ENCODE data around the gene ZFPM1.

Gene ZFPM1

GRCh38 chr16:88531931-88532433 is 78.9 kb downstream of the ZFPM1 start:
- DNase-seq, result no peak

- DNase-seq, result no peak
These were observed 79.6 kb downstream of the ZFPM1 start for GRCh38 chr16:88532434-88533241.

GRCh38 chr16:88533381-88533917 is 80.4 kb downstream of the ZFPM1 start:
- no peak for DNase-seq

DNA sequence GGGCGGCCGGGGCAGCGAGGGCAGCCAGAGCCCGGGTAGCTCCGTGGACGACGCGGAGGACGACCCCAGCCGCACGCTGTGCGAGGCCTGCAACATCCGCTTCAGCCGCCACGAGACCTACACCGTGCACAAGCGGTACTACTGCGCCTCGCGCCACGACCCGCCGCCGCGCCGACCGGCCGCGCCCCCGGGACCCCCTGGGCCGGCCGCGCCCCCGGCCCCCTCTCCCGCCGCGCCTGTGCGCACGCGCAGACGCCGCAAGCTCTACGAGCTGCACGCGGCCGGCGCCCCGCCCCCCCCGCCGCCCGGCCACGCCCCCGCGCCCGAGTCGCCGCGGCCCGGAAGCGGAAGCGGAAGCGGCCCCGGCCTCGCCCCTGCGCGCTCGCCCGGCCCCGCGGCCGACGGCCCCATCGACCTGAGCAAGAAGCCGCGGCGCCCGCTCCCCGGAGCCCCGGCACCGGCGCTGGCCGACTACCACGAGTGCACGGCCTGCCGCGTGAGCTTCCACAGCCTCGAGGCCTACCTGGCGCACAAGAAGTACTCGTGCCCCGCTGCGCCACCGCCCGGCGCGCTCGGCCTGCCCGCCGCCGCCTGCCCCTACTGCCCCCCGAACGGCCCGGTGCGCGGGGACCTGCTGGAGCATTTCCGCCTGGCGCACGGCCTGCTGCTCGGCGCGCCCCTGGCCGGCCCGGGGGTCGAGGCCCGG is 81.0 kb downstream of the ZFPM1 start:
- no peak for DNase-seq

DNA sequence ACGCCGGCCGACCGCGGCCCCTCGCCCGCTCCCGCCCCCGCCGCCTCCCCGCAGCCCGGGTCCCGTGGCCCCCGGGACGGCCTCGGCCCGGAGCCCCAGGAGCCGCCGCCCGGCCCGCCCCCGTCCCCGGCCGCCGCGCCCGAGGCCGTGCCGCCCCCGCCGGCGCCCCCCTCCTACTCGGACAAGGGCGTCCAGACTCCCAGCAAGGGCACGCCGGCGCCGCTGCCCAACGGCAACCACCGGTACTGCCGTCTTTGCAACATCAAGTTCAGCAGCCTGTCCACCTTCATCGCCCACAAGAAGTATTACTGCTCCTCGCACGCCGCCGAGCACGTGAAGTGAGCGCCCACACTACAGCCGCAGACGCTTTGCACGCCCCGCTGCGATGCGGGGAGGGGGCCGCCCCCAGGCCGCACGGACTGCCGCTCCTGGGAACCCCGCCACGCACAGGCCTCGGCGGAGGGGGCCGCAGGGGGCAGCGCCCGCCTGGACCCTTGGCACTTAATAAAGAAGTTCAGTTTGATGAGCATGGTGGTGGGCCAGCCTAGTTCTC is 81.6 kb downstream of the ZFPM1 start:
- DNase-seq, result no peak

DNA sequence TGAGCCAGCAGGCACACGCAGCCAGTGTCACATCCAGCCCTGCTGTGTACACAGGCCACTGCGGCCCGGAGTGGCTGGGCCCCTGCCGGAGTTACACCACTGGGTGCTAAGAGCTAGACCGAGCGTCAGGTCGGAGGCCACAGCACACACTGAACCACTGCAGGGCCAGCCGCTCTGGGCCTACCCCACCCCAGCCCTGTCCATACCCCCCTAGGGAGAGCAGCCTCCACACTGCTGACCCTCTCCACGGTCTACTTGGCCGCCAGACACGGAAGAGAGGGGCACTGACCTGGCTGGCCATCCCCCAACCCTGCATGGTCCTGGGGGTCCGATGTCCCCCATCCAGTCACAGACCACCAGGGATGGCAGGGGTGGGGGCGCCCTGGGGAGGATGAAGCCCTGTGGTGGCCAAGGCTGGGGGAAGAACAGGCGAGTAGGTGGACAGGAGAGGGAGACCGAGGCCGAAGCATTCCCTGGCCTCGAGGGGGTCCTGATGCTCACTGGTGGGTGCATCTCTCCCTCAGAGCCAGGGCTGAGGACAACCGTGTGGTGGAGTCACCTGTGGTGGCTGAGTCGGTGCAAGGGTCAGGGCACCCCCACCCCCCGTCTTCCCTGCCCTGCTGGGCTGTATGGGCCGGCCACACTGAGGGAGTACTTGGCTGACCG is 82.2 kb downstream of the ZFPM1 start:
- no peak for DNase-seq

- no peak for DNase-seq
These were observed 82.8 kb downstream of the ZFPM1 start for GRCh38 chr16:88535857-88536222.

- DNase-seq, result no peak
These were observed 83.4 kb downstream of the ZFPM1 start for GRCh38 chr16:88536510-88536909.

DNA sequence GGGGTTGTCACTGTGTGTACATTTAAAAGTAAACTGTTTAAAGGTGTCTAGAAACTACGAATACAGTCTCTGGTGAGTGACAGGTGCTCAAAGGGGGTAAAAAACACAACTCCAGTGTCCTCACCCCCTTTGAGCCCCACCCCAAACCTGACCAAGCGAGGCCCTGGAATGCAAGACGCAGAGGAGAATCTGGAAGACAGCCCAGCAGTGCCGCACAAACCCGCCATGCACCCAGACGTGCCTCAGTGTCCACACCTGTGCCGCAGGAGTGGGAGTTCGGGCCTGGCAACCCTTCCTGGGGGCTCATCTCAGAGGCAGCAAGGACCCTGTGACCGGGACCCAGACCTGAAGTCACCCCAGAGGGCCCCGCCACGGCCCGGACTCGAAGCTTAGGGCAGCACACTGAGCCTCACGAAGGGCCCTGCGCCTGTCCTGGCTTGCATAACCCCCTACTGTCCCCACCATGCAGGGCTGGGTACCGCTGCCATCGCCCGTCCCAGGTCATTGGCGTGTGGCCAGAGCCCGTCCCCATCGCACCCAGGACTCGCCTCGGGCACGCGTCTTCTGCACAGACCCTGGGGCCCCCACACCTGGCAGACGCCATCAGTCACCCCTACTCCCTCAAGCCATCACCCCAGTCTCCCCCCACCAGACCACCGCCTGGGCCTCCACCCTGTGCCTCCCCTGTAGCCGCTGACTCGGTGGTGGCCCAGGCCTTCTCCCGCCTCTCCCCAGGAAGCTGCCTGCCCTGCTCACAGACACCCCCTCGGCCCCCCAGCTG is 84.1 kb downstream of the ZFPM1 start:
- DNase-seq, result no peak

DNA sequence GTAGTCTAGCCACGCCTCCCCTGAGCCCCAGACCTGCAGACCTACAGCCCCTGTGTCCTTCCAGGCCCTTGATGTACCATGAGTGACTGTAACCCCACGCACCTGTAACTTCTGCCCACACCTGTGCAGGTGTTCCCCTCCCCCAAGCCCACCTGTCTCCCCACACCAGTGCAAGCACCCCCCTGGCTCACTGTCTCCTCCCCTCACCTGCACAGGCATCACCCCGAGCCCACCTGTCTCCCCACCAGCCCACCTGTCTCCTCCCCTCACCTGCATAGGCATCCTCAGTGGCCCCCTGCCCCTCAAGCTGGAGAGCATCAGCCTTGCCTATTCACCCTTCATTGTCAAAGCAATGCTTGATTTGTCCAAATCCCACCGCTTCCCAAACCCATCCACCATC is 84.8 kb downstream of the ZFPM1 start:
- no peak for DNase-seq

DNA sequence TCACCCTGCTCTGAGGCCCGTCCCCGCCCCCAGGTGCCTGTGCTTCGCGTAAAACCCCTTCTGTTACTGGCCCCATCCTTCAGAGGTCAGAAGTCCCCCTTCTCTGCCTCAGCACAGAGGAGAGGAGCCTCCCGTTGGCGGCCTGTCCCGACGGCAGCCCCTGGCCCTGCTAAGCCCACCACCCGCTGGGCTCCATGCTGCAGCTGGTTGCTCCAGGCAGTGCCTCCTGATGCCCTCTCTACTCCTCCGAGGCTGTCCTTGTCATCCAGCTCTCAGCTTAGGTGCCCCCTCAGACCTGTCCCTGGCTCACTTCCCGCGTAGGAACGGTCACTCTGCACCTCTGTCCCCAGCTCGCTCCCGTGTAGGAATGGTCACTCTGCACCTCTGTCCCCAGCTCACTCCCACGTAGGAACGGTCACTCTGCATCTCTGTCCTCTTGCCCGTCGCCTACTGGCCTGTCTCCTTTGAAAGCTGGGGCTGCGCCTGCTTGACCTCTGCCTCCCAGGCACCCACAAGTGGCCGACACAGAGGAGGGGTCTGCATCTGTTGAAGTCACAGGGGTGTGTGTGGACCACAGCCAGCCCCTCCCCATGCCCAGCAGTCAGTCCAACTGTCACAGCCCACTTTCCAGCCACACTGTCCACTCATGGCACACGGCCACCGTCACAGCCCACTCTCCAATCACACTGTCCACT is 85.4 kb downstream of the ZFPM1 start:
- no peak for DNase-seq

DNA sequence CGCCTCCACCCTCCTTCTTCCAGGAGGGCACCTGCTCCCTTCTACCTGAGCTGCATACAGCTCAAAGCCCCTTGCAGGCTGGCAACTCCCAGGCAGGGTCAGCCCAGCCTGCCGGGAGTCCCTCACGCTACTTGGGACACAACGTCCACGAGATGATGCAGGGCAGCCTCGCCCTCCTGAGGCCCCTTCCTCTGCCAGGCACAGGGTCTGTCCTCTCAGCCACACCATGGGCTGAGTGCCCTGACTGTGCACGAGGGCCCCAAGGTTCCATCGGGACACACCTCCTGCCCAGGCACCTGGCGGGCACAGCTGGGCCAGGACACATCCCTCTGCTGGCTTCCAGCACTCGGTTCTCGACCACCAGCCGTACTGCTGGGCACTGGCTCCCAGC is 86.2 kb downstream of the ZFPM1 start:
- no peak for DNase-seq

- no peak for DNase-seq
These were observed 86.7 kb downstream of the ZFPM1 start for GRCh38 chr16:88539652-88540345.

DNA sequence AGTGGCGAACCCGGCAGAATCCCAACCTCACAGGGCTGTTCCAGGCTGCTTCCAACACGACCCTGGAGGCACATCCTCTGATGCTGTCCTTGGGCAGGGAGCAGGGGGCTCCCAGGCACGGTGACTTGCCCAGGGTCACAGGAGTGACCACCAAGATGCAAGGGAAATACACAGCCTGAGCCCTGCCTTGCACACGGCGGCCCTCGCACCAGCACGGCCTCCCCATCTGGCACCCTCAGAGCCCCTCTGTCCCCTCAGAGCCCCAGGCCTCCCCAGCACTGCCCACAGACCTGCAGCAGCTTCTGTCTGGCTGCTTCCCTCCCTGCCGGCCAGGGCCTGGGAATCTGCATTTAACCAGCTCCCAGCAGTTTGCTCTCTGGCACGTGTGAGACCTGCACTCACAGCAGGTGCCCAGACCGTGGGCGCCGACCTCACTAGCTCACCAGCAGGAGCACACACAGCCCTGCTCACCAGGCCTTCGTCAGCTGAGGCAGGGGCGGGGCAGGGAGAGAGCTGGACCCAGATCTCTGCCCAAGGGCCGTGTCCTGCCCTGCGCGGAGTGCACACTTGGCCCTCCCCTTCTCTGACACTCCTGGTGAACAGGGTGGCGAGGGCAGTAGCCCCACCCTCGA is 87.4 kb downstream of the ZFPM1 start:
- DNase-seq, result no peak

GRCh38 chr16:88541831-88542616 is 88.9 kb downstream of the ZFPM1 start:
- peak; percentile 60 to 71 for DNase-seq

GRCh38 chr16:88543230-88543813 is 90.2 kb downstream of the ZFPM1 start:
- no peak for DNase-seq

GRCh38 chr16:88545781-88546180 is 92.7 kb downstream of the ZFPM1 start:
- DNase-seq, result no peak

DNA sequence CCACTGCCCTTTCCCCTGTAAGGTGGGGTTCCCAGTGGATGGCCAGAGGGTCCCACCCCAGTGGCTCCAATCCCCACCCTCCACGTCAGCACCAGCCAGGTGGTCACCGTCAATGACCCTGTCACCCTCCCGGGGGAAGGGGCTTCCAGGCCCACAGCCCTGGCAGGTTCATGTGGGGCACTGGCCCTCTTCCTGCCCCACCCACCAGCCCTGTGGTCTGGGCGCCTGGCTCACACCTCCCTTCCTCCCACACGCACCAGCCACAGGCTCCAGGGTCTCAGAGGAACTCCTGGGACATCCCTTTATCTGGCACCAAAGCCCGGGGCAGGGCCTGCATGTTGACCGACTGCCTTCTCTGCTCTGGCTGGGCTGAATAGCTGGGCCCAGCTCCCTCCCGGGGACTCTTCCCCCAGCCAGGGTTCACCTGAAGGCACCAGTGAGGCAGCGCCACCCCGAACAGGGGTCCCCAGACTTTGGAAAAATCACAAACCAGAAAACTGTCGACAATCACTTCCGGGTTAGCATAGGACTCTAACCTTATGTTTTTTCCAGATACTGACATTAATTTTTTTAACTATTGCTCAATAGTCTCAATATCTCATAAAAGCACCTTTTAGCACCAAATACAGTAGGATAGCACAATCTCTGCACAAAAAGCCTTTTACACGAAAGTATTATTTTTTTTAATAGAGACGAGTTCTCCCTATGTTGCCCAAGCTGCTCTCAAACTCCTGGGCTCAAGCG is 95.2 kb downstream of the ZFPM1 start:
- no peak for DNase-seq

DNA sequence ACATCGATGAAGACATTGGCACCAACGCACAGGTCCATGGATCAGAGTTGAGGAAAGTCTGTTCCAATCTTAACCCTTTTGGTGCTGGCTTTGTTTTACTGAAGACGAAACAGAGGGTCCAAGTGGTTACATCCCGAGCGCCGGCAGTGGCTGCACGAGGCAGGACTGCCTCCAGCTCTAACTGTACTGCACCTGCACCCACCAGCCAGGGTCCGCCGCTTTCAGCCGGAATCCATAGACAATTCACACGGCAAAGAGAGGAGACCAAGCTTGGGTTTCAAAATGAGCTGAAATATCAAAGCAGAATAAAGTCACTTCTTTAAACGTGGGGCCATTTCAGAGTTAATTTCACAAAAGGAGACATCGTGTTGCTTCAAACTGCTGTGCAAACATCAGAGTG is 95.9 kb downstream of the ZFPM1 start:
- no peak for DNase-seq
